Right lung (tissue), 5 donors: ENCODE measurements around the gene LCN1. TPM values are rescaled to one million over a fixed set of nuclear protein-coding genes. Genes with fewer than 3 reads are reported as not detected.

Experiments
- DNase-seq, 2 donors: peaks; one replicate each; pipeline ENCODE4 v3.0.0-alpha.2; 2013
- polyA plus RNA-seq, 5 donors: library from polyadenylated mRNA; unstranded; fragments of 120-200 nt; gene quantifications; one replicate each; pipeline versions ENCODE4 v1.2.1 to v1.2.3, GENCODE V29; 2013; ENCODE audit warnings: inconsistent platforms in 1 of 5, low replicate concordance in 1 of 5; ENCODE audit not compliant: insufficient read length in 5 of 5, insufficient read depth in 1 of 5

LCN1 gene
- polyA plus RNA-seq, 5 donors = not detected

DNA sequence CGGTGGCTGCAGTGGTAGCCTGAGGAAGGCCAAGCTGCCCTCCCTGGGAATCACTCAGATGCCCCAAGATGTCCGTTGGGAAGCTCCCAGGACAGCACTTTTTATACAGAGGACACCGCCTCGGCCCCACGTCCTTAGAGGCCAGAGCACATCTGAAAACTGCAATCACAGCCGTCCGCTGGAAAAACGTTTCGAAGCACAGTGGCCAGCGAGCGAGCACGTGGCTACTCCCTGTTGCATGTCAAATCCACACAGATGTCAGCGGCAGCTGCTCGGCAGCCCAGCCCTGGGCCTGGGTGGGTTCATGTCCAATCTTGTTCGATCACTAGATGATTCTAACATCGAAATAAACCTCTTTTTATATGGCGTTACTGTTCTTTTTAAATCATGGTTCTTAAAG is 32.7 kb upstream of the LCN1 start:
- no peak for DNase-seq

DNA sequence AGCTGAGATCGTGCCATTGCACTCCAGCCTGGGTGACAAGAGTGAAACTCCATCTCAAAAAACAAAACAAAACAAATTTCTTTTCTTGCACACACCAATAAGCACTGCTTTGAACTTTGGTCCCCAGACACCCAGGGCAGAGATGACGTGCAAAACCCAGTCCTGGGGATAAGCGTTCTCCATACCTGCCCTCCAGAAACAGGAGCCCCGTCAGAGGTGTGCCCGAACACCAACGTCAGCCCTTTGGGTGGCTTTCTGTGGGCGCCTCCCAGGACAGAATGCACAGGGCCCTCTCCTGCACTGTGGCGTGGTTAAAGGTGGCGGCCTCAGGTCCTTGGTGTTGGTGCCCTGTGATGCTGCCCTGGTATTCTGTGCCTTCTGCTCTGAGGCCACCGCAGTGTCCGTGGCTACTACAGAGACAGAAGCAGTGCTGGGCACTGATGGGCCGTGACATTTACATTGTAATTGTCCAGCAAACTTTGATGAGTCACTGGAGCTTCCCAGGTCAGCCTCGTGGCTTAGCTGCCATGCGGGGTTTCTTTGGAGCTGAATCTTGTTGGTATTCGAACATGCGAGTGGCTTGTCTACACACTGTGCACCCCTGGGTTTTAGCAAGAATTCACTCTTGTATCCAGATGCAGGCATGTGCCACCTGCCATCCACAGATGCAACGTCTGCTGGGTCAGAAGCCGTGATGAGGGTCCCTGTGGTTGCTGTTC is 31.9 kb upstream of the LCN1 start:
- no peak for DNase-seq

DNA sequence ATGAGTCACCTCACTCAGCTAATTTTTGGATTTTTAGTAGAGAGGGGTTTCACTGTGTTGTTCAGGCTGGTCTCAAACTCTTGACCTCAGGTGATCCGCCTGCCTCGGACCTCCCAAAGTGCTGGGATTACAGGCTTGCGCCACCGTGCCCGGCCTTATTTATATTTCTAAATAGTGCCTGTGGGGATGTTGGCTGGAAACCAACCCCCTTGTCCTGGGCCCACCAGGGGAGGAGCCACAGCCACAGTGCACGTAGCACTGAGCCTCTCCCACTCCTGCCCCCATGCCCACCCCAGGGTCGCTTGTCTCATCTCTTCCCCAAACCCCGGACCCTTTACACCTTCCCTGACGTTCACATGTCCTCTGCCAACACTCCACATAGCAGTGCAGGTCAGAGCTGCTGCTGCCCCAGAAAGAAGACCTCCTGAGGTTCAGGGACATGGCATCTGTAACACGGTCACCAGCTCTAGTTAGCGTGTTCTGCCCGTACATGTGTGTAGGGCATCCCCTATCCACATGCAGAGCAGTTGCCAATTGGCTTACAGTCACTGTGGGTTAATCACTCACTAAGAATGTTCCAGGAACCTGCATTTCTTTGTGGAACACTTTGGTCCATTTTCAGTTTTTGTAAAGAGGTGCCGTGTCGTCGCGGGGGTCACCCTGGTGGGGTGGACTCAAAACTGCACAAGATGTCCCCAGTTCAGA is 30.9 kb upstream of the LCN1 start:
- DNase-seq = no peak

DNA sequence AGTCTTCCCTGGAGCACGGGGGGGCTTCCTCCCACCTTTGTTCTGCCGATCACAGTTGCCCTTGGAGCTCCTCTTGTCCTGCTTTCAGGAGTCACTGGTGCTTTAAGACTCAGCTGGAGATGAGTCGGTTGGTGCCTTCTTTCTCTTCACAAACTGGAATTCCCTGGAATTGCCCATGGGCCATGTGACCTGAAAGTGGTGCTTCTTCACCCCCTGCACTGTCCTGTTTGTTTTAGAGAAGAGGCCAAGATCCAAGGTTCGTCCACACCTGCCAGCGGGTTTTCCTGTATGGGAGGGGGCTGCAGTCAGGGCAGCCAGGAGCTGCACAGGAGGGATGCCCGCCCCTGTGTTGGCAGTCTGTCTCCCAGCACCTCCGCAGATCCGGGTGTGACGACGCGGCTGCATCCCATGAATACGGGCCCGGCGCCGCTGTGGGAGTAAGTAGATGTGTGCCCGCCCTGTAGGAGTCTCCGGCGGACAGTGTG is 30.2 kb upstream of the LCN1 start:
- no peak for DNase-seq

DNA sequence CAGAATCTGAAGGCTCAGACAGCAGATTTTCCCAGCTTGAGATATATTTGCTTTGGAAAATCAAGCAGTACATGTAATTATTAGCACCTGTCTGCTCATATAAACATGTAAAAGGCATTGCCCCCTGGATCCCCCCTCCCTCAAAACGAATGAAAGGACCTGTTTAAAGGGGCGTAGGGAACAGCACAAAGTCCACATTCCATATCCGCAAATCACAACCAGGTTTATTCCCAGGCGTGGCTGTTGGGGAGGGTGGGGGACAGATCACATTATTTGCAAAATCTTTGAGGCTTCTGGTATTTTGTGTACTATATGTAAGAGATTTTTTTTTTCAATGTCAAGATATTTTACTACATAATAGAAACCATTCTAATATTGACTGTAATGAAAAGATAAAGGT is 29.5 kb upstream of the LCN1 start:
- DNase-seq = no peak

DNA sequence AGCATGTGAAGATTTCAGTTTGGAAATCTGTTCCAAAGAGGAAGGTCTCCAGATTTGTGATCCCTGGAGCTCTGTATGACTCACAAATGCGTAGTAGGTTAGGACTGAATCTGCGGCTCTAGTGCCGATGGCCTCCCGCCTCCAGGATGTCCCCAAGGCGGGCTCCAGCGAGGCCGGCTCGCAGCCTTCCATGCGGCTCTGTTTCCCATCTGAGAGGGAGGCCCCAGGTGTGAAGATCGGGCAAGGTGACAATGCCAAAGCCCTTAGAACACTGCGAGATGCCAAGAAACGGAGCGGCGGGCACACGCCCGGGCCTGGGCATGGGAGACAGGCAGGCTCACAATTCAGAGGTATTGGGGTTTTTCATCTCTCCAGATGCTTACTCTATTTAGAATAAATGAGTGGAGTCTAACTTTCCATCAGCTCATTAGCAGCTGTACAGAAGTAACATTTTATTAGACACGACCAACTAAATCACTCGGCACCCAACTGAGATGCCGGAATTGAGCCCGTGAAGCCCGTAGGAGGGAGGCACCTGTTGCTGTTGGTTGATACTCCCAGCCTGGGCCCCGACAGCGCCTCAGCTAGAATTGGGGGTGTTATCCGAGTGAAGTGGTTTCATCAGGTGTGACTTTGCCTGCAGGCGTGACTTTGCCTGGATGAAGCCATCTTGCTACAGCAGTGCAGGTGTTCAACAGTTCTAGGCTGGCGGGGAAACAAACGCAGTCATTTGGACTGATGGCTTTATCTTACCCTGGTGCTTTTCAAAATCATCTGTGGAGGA is 28.2 kb upstream of the LCN1 start:
- no peak for DNase-seq

DNA sequence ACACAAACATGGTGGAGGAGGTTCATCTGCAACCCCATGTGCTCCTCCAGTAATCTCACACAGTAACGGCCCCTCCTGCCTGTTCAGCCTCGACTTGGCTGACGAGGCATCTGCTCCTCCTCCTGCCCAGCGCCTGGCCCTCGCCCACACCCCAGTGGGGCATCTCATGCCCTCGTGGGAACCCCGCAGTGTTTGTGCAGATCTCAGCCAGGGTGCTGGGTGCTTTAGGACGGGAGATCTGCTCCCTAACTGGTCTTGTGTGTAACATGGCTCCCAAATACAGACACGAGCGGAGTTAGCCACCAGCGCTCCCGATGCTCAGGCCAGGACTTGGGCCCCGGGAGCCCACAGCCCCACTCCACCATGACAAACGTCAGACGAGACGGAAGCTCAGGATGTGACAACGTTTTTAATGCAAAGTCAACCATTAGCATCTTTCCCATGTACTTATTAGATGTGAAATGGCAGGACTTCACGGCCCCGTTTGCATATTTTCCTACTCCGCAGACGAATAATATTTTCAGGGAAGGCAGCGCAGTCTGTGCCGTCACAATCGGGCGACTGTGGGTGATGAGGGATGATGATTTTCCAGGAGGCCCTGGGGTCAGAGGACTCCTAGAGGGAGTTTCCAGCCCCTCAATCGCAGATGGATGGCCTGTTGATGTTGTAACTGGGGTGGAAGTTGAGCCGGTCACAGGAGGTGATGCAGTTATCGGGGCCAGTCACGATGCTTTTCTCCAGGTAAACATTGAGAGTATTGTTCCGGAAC is 26.3 kb upstream of the LCN1 start:
- no peak for DNase-seq

DNA sequence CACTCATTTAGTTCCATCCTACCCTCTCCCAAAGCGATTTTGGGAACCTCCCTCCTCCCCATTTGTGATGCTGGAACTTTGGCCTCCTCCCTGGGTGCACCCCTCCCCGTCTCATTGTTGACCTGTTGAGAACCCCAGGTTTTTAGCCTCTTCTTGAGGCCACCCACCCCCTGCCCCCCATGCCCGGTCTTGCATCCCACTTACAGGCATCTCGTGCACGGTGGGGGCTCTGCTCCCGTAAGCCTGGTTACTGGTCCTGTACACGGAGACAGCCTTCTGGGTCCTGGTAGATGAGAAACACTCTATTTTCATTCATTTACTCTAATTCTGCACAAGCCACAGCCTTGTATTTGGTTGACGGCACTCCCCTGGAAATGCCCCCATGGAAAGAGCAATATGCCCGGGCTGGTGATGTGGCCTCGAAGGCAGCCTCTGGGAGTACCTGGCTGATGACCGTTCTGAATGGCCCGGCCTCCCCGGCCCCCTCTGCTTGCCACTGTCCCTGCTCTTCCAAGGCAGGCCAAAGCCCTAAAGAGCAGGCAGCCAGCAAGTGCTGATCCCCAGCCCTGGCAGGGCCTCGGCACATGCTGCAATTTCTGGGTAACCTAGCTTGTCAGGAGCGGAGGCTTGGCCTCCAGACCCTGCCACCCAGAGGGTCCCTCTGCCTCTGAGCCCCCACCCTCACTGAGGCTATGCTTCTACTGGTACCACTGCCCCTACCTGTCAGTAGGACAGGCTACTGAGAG is 22.7 kb upstream of the LCN1 start:
- DNase-seq = no peak

DNA sequence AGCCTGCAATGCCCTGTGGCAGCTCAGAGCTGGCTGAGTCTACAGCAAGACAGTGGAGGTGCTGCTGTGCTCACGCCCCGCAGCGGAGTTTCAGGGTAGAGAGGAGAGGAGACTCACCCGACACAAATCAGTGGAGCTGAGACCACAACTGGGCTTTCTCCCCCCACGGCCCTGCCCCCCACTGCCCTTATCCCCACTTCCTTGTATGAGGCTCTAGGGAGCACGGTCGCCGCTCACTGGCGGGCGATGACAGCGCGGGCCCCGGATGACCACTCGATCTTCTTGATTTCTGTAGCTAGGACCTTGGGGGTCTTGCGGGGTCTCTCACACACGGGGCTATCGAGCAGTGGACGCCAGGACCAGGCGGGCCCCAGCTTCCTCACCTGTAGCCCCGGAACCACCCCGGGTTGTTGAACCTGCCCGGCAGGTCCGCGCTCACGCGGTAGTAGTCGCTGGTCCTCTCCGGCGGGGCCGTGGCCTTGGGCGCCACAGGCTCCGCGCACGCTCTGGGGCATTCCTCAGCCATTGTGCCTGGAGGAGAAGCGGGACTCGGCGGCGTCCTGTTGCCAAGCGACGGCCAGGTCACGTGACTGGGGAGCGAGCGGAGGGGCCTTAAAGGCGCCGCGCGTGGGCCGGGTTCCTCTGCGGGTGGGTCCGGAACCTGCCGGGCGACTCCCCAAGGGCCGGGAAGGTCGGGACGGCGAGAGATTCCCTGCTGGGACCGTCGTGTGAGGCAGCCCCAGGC is 21.7 kb upstream of the LCN1 start:
- DNase-seq = peak; percentile 86

DNA sequence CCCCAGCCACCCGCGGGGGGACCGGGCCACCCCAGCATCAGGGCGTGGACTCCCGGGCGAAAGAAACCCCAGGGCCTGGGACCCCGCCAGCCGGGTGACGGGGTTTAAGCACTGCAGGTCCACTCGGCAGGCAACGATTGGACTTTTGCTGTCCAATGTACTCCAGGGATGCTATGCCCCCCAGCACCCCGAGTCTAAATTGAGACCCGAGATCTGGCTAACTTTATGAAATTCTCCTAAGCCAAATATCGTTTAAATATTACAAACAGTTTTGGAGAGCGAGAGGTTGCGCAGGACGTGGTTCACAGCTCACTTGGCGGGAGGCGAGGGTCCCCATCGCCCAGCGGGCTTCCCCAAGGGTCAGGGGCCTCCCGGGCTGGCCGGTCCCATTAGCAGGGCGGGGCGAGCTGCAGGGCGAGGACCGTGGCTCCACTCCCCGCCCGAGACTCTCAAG is 21.1 kb upstream of the LCN1 start:
- DNase-seq = peak in 1 of 2 donors; percentile 57

DNA sequence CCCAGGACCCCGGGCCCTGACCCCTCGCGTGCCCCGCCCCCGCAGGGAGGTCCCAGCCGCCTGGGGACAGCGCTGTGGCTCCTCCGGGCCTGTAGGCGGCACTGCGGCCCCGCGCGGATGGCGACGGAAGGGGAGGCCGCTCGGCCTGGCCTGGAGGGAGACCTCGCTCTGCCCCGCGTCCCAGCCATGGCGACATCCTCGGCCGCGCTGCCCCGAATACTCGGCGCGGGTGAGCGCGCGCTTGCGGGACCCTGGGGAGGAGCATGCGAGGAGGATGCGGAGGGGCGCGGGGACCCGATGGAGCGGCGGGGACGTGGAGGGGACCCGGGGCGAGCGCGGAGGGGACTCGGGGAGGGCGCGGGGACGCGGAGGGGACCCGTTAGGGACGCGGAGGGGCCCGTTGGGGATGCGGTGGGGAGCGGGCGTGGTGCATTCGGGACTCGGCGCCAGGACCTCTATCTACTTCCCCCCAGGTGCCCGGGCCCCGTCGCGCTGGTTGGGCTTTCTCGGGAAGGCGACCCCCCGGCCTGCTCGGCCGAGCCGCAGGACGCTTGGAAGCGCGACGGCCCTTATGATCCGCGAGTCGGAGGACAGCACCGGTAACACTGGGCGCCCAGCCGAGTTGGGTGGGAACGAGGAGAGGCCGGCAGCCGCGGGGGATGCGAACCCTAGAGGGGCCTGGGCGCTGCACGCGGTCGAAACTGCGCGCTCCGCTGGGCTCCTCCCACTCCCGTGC is 20.5 kb upstream of the LCN1 start, which contains the start of gene MRPS2:
Gene MRPS2, plus strand, starts transcription at position 158 of the 736 bp plus-strand sequence. Its CDS starts 29 bp downstream, at position 187.
- peak; percentile 85 to 89 for DNase-seq

DNA sequence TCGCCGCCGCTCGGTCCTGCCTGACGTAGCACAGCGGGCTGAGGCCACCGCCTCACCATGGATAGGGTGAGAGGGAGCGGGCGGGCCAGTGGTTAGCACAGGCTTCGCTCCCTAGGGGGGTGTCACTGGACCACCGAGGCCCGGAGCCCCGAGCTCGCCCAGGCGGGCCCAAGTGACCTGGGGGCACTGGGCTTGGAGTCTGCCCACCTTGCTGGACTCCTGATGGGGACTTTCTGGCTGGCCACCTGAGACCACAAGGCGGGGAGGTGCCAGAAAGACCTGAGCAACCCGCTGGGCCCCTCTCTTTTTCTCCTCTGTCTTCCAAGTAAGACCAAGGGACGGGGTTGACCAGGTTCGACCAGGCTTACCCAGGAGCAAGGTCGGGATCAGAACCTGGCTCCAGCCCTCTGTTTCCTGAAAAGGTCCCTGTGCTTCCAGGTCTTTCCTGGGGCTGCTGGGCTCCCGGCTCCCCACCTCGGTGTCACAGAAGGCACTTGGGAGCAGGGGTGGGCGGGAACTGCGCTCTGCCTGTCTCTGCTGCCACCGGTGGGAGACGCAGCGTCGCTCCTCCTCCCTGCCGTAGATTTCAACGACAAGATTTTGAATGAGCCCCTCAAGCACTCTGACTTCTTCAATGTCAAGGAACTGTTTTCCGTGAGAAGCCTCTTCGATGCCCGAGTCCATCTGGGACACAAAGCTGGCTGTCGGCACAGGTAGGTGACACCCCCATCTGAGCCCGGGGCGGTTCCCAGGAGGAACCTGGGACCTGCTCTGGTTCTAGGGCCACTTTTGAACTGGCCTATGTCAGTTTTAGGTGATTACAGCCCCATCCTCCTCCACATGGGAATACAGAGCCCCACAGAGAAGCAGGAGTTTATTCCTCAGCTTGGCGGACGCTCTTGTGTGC is 19.7 kb upstream of the LCN1 start:
- DNase-seq = no peak

DNA sequence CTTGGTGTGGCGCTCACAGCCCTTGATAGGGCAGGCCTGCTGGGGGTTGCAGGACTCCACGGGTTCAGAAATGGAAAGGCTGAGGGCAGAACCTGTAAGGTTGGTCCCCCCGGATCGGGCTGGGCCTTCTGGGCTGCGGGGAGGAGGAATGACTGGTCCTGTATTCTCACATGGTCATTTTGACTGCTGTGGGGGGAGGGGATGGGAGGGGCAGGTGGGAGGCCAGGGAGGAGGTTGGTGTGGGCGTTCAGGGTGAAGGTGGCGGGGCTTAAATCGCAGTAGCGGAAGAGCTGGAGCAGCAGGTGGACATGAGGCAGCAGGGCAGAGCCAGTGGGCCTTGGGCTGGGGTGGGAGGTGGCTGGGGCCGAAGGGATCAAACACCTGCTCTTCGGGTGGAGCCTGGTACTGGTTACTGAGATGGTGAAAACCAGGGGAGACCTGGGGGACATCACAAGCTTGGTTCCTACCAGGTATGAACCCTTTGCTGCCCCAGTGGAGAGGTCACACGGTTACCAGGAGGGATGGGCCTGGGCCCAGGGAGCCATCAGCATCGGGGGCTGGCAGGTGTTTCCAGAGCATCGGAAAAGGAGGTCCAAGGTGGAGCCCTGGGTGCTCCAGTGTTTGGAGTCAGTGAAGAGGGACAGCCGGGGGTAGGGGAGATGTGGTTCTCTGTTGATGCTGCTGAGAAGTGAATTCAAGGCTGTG is 18.9 kb upstream of the LCN1 start:
- DNase-seq = no peak

DNA sequence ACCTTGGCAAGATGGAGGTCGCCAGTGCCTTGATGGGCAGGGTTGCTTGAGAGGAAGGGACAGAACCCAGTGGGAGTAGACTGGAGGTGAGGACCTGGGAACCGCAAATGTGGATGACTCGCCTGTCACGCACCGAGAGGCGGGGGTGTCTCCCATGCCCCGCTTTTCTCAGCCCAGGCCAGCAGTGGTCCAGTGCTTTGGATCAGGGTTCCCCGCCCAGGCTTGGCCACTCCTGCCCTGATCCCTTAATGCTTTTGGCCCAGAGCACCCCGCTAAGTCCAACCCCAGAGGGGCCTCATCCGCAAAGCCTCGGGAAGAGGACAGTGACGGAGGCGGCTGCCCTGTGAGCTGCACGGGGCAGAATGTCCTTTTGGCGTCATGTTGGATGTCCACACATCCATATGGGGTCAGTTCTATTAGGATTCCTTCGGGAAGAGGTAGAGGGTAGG is 18.3 kb upstream of the LCN1 start:
- no peak for DNase-seq

DNA sequence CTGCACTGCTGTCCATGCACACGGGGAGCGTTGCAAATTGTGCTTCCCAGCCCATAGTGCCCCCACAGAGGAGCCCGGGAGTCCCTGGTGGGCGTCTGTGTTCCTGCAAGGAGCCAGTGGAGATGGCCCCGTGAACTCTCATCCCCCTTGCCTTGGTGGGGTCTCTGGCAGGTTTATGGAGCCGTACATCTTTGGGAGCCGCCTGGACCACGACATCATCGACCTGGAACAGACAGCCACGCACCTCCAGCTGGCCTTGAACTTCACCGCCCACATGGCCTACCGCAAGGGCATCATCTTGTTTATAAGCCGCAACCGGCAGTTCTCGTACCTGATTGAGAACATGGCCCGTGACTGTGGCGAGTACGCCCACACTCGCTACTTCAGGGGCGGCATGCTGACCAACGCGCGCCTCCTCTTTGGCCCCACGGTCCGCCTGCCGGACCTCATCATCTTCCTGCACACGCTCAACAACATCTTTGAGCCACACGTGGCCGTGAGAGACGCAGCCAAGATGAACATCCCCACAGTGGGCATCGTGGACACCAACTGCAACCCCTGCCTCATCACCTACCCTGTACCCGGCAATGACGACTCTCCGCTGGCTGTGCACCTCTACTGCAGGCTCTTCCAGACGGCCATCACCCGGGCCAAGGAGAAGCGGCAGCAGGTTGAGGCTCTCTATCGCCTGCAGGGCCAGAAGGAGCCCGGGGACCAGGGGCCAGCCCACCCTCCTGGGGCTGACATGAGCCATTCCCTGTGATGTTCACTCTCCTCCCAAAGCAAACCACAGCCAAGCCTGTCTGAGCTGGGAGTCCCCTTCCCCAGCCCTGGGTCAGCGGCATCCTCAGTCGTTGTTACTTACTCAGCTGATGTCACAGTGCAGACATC is 17.6 kb upstream of the LCN1 start:
- DNase-seq = no peak
